ENCODE data around the gene KRT12. TPM values are rescaled to one million over a fixed set of nuclear protein-coding genes. Genes with fewer than 3 reads are reported as not detected.

KRT12 gene
- total and polyA plus RNA-seq, 2 of the 4 experiments (the other 2 are of a cell fraction), result not detected

GRCh38 chr17:40843242-40843641 lies 23.8 kb downstream of the KRT12 start:
- ATAC-seq (ENCODE audit: low read depth) (no peak), DNase-seq (no peak)
- Histone ChIP-seq H3K9me1 (ENCODE audit: insufficient read depth, low read length) (0 out of 2 replicates have a peak, but pooled peaks cover 2% of the 10 kb centered on the region), H3K36me3 (ENCODE audit: control insufficient read depth, insufficient read depth, low read length) (no peaks in the 10 kb centered on the region), H2BK120ac (ENCODE audit: low read depth, low read length) (no peak overlapping the region), H2AFZ (replicated peaks; ENCODE audit: low read length, poor library complexity) (no peak overlapping the region), H2AK9ac (replicated peaks; ENCODE audit: low read depth, low read length, poor library complexity) (no peak overlapping the region), H3K18ac (ENCODE audit: low read depth, low read length) (no peak overlapping the region), H4K91ac (ENCODE audit: insufficient read depth, low read depth, low read length) (no peak overlapping the region), H3K27me3 (ENCODE audit: control insufficient read depth, insufficient read depth, low read length) (no peaks in the 10 kb centered on the region; the same call in 1 of the 2 replicates), H3K79me1 (ENCODE audit: low read depth in 1 of 2, low read length in 2 of 2) (no peaks in the 10 kb centered on the region), H2BK5ac (ENCODE audit: low read depth, low read length, poor library complexity, severe bottlenecking) (no peak overlapping the region), H2BK20ac (ENCODE audit: low read depth, low read length) (no peak overlapping the region), H3K9me3 (ENCODE audit: control insufficient read depth, insufficient read depth, low read length) (no peaks in the 10 kb centered on the region), H2BK15ac (ENCODE audit: low read depth, low read length) (no peak overlapping the region), H3K4me1 (ENCODE audit: control insufficient read depth, insufficient read depth, low read length) (no peaks in the 10 kb centered on the region), H4K8ac (ENCODE audit: low read depth in 2 of 2, low read length in 2 of 2) (no peak overlapping the region), H2AK5ac (ENCODE audit: low read depth, low read length) (no peak overlapping the region), H4K5ac (ENCODE audit: low read depth, low read length) (no peak overlapping the region), H3K27ac (ENCODE audit: insufficient read depth, low read length) (no peak overlapping the region), H3K4me3 (ENCODE audit: insufficient read depth, low read depth, low read length) (no peak overlapping the region), H3K4me2 (ENCODE audit: low read depth, low read length) (no peak overlapping the region), H3K23ac (ENCODE audit: low read depth, low read length) (no peak overlapping the region), H3K4ac (ENCODE audit: low read depth, low read length) (no peak overlapping the region), H4K20me1 (ENCODE audit: insufficient read depth, low read length) (no peaks in the 10 kb centered on the region), H3K14ac (replicated peaks; ENCODE audit: low read depth, low read length) (no peak overlapping the region), H3K9ac (ENCODE audit: low read depth, low read length) (no peak overlapping the region), H3K56ac (ENCODE audit: extremely low read depth, insufficient read depth, low read length) (no peak overlapping the region)
- dilution Hi-C loops (cut with HindIII; ENCODE audit: low sequenced_read_pairs, unreplicated experiment), result no loop called here
- ChIA-PET CTCF (interaction anchor here (1.2 kb wide), 1 partner anchor 8 kb away, joined by 3 read pairs; no protein-coding TSS in a partner anchor), POLR2A (ENCODE audit: unreplicated experiment) (no interaction called here)
- TF ChIP-seq, protein P1, sequence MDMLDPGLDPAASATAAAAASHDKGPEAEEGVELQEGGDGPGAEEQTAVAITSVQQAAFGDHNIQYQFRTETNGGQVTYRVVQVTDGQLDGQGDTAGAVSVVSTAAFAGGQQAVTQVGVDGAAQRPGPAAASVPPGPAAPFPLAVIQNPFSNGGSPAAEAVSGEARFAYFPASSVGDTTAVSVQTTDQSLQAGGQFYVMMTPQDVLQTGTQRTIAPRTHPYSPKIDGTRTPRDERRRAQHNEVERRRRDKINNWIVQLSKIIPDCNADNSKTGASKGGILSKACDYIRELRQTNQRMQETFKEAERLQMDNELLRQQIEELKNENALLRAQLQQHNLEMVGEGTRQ (IDR thresholded peaks at IDR 0.05; ENCODE audit: low read depth, low read length), result no peak
- TF ChIP-seq POLR2A (IDR thresholded peaks at IDR 0.05; ENCODE audit: low read depth, low read length) (no peak), CEBPB (IDR thresholded peaks at IDR 0.05; ENCODE audit: low read depth, low read length) (no peak), CTCF (conservative IDR thresholded peaks at IDR 0.05; ENCODE audit: low read depth, low read length) (no peak), MXI1 (IDR thresholded peaks at IDR 0.05; ENCODE audit: borderline replicate concordance, low read depth, low read length) (no peak), CHD1 (IDR thresholded peaks at IDR 0.05; ENCODE audit: low read depth, low read length) (no peak), BHLHE40 (IDR thresholded peaks at IDR 0.05; ENCODE audit: low read depth, low read length) (no peak), MAFK (IDR thresholded peaks at IDR 0.05; ENCODE audit: low read depth, low read length) (no peak), NFE2L2 (IDR thresholded peaks at IDR 0.05; ENCODE audit: low read depth, low read length) (no peak), ELK1 (IDR thresholded peaks at IDR 0.05; ENCODE audit: borderline replicate concordance, low read depth, low read length) (no peak), RAD21 (IDR thresholded peaks at IDR 0.05; ENCODE audit: low read length) (no peak), MAZ (IDR thresholded peaks at IDR 0.05; ENCODE audit: borderline replicate concordance, low read depth, low read length) (no peak), RFX5 (IDR thresholded peaks at IDR 0.05; ENCODE audit: low read depth, low read length) (no peak)
- in situ Hi-C loops (cut with MboI; ENCODE audit: low sequenced_read_pairs), result no loop called here
- BruUV-seq (replicated peaks), result no TSS peak
- WGBS, 2 experiments (ENCODE audit: extremely low coverage in 2 of 2, insufficient read length in 1 of 2), result no CpG with 5 or more reads among the region's 3 CpGs
- intact Hi-C loops (cut with micrococcal nuclease), result no loop called here

Measured in IMR-90 (cell line).